ENCODE data around the gene TREH.
"Not testable (repeated sequence)": the region's sequence is repeated elsewhere in the genome, so short reads cannot be mapped to it uniquely, and the experiment has no call there.

The TREH gene

DNA sequence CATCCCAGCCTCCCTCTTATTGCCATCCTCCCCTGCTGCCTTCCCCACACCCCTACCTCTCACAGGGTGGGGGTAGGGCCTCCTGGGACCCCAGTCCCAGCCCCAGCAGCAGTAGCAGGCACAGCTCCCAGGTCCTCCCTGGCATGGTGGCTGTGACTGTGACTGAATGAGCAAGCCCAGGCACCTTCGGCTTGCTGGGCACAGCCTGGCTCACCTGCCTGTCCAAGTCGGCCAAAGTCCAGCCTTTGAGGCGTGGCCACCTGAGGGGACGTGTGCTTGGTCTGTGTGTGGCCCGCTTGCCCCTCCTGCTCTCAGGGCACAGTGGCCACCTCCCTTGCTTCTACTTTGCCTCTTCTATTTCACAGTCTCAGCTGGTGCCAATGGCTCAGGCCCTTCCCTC lies at the start of gene TREH:
TSS of gene TREH (minus strand) at position 168 of the 400 bp plus-strand sequence. CDS start at position 145, 23 bp downstream.
- Mint-ChIP-seq H3K36me3 (peaks cover 4% of the 10 kb centered on the region), H3K4me3 (no peak within 1 kb of the TSS), H3K9me3 (no peaks in the 10 kb centered on the region), H3K27me3 (peaks cover 9% of the 10 kb centered on the region), H3K4me1 (no peaks in the 10 kb centered on the region), H3K27ac (no peak within 1 kb of the TSS)
- no peak for ATAC-seq

GRCh38 chr11:118728112-118728511 lies 48.7 kb upstream of the TREH start:
- not testable (repeated sequence) for H3K9me3 Mint-ChIP-seq, H3K36me3 Mint-ChIP-seq, H3K4me3 Mint-ChIP-seq, ATAC-seq, H3K4me1 Mint-ChIP-seq, H3K27ac Mint-ChIP-seq
- peaks cover 38% of the 10 kb centered on the region for H3K27me3 Mint-ChIP-seq

- H3K36me3 Mint-ChIP-seq, H3K4me3 Mint-ChIP-seq, ATAC-seq, H3K9me3 Mint-ChIP-seq, H3K4me1 Mint-ChIP-seq, H3K27ac Mint-ChIP-seq: not testable (repeated sequence)
- peaks cover 38% of the 10 kb centered on the region for H3K27me3 Mint-ChIP-seq
Observed at GRCh38 chr11:118727721-118728066, 48.2 kb upstream of the TREH start.

- H3K27me3 Mint-ChIP-seq: peaks cover 38% of the 10 kb centered on the region
- H3K4me3 Mint-ChIP-seq, H3K9me3 Mint-ChIP-seq, ATAC-seq, H3K4me1 Mint-ChIP-seq, H3K36me3 Mint-ChIP-seq, H3K27ac Mint-ChIP-seq: not testable (repeated sequence)
Observed at GRCh38 chr11:118727001-118727720, 47.7 kb upstream of the TREH start.

DNA sequence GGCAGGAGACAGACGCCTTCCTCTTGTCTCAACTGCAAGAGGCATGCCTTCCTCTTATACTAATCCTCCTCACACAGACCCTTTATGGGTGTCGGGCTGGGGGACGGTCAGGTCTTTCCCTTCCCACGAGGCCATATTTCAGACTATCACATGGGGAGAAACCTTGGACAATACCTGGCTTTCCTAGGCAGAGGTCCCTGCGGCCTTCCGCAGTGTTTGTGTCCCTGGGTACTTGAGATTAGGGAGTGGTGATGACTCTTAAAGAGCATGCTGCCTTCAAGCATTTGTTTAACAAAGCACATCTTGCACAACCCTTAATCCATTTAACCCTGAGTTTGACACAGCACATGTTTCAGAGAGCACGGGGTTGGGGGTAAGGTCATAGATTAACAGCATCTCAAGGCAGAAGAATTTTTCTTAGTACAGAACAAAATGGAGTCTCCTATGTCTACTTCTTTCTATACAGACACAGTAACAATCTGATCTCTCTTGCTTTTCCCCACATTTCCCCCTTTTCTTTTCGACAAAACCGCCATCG lies 42.1 kb upstream of the TREH start:
- not testable (repeated sequence) for H3K27ac Mint-ChIP-seq, H3K4me3 Mint-ChIP-seq, H3K9me3 Mint-ChIP-seq, H3K36me3 Mint-ChIP-seq, ATAC-seq, H3K4me1 Mint-ChIP-seq
- peaks cover 12% of the 10 kb centered on the region for H3K27me3 Mint-ChIP-seq

DNA sequence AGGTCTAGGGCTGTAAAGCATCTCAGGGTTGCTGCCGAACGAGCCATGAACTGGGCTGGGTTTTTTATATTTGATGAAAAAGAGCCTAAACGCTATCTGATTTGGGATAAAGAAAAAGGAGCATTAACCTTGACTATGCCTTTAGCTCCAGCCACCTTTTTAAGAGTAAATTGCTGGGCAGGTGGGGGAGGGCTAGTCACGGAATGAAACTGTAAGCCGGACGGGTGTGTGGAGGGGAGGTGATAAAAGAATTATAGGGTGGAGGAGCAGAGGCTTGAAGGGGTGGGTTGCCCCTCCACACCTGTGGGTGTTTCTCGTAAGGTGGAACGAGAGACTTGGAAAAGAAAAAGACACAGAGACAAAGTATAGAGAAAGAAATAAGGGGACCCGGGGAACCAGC lies 41.3 kb upstream of the TREH start:
- not testable (repeated sequence) for ATAC-seq, H3K9me3 Mint-ChIP-seq, H3K4me1 Mint-ChIP-seq, H3K27ac Mint-ChIP-seq, H3K4me3 Mint-ChIP-seq, H3K36me3 Mint-ChIP-seq
- H3K27me3 Mint-ChIP-seq: peaks cover 12% of the 10 kb centered on the region

- H3K4me1 Mint-ChIP-seq, ATAC-seq, H3K4me3 Mint-ChIP-seq, H3K27ac Mint-ChIP-seq, H3K9me3 Mint-ChIP-seq, H3K36me3 Mint-ChIP-seq: not testable (repeated sequence)
- H3K27me3 Mint-ChIP-seq: peaks cover 12% of the 10 kb centered on the region
Observed at GRCh38 chr11:118720078-118720477, 40.6 kb upstream of the TREH start.

- H3K36me3 Mint-ChIP-seq, H3K4me1 Mint-ChIP-seq, H3K4me3 Mint-ChIP-seq, ATAC-seq, H3K27ac Mint-ChIP-seq, H3K9me3 Mint-ChIP-seq: not testable (repeated sequence)
- H3K27me3 Mint-ChIP-seq: peaks cover 12% of the 10 kb centered on the region
Observed at GRCh38 chr11:118718562-118718961, 39.1 kb upstream of the TREH start.

DNA sequence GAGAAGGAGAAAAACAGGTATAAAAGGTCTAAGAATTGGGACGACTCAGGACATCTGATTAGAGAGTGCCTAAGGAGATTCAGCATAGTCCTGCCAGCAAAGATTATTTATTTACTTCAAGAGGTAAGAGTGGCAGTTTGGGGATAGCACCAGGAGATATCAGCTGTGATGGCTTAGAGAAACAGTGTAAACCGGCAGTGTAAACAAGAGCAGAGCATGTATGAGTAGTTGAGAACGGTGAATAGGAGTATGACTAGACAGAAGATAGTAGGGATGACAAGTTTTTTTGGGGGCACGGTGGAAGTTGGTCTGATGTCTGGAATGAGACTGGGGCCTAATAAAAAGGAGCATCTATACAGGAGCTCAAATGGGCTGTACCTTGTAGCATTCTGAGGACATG lies 38.3 kb upstream of the TREH start:
- H3K36me3 Mint-ChIP-seq, H3K4me1 Mint-ChIP-seq, ATAC-seq, H3K9me3 Mint-ChIP-seq, H3K4me3 Mint-ChIP-seq, H3K27ac Mint-ChIP-seq: not testable (repeated sequence)
- H3K27me3 Mint-ChIP-seq: peaks cover 12% of the 10 kb centered on the region

- H3K27me3 Mint-ChIP-seq: peaks cover 12% of the 10 kb centered on the region
- not testable (repeated sequence) for ATAC-seq, H3K4me1 Mint-ChIP-seq, H3K9me3 Mint-ChIP-seq, H3K27ac Mint-ChIP-seq, H3K4me3 Mint-ChIP-seq, H3K36me3 Mint-ChIP-seq
Observed at GRCh38 chr11:118717221-118717620, 37.8 kb upstream of the TREH start.

- ATAC-seq: no peak
- H3K4me1 Mint-ChIP-seq: peaks cover 8% of the 10 kb centered on the region
- H3K4me3 Mint-ChIP-seq: no peak overlapping the region
- H3K27me3 Mint-ChIP-seq: peaks cover 11% of the 10 kb centered on the region
- H3K9me3 Mint-ChIP-seq: no peaks in the 10 kb centered on the region
- peak overlapping the region; percentile 32 for H3K27ac Mint-ChIP-seq
- no peaks in the 10 kb centered on the region for H3K36me3 Mint-ChIP-seq
Observed at GRCh38 chr11:118715837-118716260, 36.4 kb upstream of the TREH start.

GRCh38 chr11:118715245-118715831 lies 35.9 kb upstream of the TREH start:
- Mint-ChIP-seq H3K4me1 (peaks cover 8% of the 10 kb centered on the region), H3K9me3 (no peaks in the 10 kb centered on the region), H3K36me3 (no peaks in the 10 kb centered on the region), H3K27ac (peak overlapping the region; percentile 32), H3K27me3 (peaks cover 6% of the 10 kb centered on the region), H3K4me3 (no peak overlapping the region)
- ATAC-seq: peak; percentile 81

GRCh38 chr11:118714816-118715215 lies 35.4 kb upstream of the TREH start:
- Mint-ChIP-seq H3K9me3 (no peaks in the 10 kb centered on the region), H3K36me3 (no peaks in the 10 kb centered on the region), H3K4me3 (no peak overlapping the region), H3K27ac (no peak overlapping the region), H3K4me1 (peaks cover 8% of the 10 kb centered on the region), H3K27me3 (peaks cover under 1% of the 10 kb centered on the region)
- ATAC-seq: no peak

DNA sequence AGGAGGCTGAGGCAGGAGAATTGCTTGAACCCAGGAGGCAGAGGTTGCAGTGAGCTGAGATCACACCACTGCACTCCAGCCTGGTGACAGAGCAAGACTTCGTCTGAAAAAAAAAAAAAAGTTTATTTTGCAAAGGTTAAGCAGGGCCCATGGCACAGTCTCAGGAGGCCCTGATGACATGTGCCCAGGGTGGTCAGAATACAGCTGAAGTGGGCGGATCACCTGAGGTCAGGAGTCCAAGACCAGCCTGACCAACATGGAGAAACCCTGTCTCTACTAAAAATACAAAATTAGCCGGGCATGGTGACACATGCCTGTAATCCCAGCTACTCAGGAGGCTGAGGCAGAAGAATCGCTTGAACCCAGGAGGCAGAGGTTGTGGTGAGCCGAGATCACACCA lies 35.0 kb upstream of the TREH start:
- H3K4me1 Mint-ChIP-seq, H3K36me3 Mint-ChIP-seq, H3K9me3 Mint-ChIP-seq, H3K27ac Mint-ChIP-seq, H3K4me3 Mint-ChIP-seq, H3K27me3 Mint-ChIP-seq, ATAC-seq: not testable (repeated sequence)

- no peak for ATAC-seq
- H3K27me3 Mint-ChIP-seq: no peaks in the 10 kb centered on the region
Observed at GRCh38 chr11:118708296-118708695, 28.8 kb upstream of the TREH start.

DNA sequence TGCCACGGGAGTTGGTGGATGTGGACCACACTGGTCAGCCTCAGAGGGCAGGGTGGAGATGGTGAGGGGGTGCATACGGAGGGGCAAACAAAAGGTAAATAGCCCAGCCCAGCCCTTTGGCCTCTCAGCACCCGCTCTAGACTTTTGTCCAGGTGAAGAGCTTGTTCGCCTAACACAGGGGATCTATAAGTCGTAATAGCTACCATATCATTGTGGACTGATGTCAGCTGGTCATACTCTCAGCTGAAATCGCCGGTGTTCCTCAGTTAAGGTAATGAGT lies 27.0 kb upstream of the TREH start:
- ATAC-seq: no peak
- Mint-ChIP-seq H3K4me3 (no peak overlapping the region), H3K9me3 (no peaks in the 10 kb centered on the region), H3K4me1 (peaks cover 17% of the 10 kb centered on the region), H3K27ac (no peak overlapping the region), H3K27me3 (no peaks in the 10 kb centered on the region), H3K36me3 (no peaks in the 10 kb centered on the region)

More at GRCh38 chr11:118708296-118708695, 28.8 kb upstream of the TREH start:
- H3K36me3 Mint-ChIP-seq: no peaks in the 10 kb centered on the region
- H3K4me3 Mint-ChIP-seq: no peak overlapping the region
- H3K9me3 Mint-ChIP-seq: no peaks in the 10 kb centered on the region
- H3K27ac Mint-ChIP-seq: no peak overlapping the region
- peaks cover 17% of the 10 kb centered on the region for H3K4me1 Mint-ChIP-seq
